T-helper 1 cell treated with Interleukin-12 subunit alpha and Interleukin-12 subunit beta and Interleukin-4 antibody, amounts not matched to agents 30 ng/mL and 1 ng/mL, for 36 hours (primary cell): Measurements from ENCODE around the gene ACAT2. TPM values are rescaled to one million over a fixed set of nuclear protein-coding genes. Genes with fewer than 3 reads are reported as not detected.
"Not testable (repeated sequence)": the region's sequence is repeated elsewhere in the genome, so short reads cannot be mapped to it uniquely, and the experiment has no call there.

Experiments used
- intact Hi-C: fragments of 100-400 bp; cut with micrococcal nuclease; formaldehyde crosslinking; loops from one replicate; pipeline ENCODE4 v1.15.1; 2024
- total RNA-seq: library from RNA; stranded (reverse); gene quantifications from 2 replicates; pipeline ENCODE4 v1.2.3, GENCODE V29; 2022

ACAT2 gene
- 61.9 and 65.6 TPM in 2 replicates for total RNA-seq

DNA sequence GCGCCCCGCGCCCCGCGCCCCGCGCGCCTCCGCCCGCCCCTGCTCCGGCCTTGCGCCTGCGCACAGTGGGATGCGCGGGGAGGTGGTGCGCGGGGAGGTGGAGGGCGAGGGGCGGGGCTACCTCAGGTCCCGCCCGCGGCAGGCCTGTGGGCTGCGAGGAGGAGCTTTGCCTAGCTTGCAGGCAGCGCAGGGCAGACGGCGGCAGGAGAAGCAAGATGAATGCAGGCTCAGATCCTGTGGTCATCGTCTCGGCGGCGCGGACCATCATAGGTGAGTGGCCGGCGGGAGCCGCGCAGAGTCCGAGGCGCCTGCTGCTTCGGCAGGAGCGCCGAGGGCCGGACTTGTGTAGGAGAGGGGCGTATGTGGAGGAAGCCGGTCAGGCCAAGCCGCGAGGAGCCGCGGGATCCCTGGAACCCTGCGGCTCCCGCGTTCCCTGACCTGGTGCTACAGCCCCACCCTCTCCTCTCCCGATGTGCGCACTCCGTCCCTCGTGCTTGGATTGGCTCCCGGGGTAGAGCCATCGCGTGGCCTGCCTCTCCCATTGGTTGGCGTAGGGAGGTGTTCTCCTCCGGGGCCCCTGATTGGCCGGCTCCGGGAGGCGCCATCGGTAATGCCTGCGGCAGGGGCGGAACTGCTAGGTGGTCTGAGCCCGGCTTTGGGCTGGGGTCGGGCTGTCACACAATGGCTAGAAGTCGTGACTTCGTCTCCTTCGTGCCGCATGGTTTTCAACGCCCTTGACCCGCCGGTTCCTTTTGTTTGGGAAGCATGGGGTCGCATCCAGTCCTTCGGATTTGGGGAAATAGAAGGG lies at the start of gene ACAT2:
Gene ACAT2 (plus strand): TSS at position 173 of the 808 bp plus-strand sequence. CDS start 43 bp downstream, at position 216.
- intact Hi-C loops: loop anchor here (1.0 to 2.0 kb wide), 8 partner anchors 27 to 1231 kb away; partner anchors contain the start of genes TCP1 and WTAP

DNA sequence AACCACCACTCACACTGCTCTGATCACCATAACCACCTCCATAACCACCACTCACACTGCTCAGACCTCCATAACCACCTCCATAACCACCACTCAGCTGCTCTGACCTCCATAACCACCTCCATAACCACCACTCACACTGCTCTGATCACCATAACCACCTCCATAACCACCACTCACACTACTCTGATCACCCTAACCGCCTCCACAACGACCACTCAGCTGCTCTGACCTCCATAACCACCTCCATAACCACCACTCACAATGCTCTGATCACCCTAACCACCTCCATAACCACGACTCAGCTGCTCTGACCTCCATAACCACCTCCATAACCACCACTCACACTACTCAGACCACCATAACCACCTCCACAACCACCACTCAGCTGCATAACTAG lies 49.5 kb upstream of the ACAT2 start:
- intact Hi-C loops: not testable (repeated sequence)

DNA sequence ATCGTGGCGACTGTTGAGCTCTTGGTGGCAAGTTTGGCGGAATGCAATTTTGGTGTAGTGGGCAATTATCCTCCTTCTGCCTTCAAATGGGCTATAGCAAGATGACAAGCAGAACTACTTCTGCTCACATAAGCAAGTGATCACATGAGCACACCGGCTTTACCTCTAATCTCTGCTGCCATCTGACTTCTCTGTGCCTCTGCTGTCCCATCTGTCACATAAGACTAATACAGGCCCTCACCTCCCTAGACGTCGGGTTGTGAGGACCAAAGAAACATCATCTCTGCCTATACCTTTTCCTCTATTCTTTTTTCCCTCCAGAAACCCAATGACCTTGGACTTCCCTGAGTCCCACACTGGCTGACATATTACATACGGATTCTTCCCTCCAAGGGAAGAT lies 47.9 kb upstream of the ACAT2 start:
- intact Hi-C loops: no loop called here

DNA sequence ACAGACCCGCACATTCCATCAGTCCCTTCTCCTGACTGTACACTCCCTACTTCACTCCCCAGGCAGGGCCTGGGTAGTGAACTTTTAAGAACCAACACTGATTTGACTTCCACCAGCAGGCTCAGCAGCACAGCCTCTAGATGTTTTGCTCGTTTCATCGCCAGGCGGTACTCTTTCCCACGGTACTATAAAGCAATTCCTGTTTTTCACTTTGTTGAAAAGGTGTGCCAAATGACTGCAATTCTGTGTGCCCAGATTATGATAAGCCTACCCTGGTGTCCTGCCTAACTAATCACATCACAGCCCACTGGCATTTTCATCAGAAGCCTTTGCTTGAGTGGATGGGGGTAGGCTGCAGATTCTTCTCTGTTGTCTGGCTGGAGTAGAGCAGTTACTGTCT lies 47.4 kb upstream of the ACAT2 start:
- intact Hi-C loops: no loop called here

DNA sequence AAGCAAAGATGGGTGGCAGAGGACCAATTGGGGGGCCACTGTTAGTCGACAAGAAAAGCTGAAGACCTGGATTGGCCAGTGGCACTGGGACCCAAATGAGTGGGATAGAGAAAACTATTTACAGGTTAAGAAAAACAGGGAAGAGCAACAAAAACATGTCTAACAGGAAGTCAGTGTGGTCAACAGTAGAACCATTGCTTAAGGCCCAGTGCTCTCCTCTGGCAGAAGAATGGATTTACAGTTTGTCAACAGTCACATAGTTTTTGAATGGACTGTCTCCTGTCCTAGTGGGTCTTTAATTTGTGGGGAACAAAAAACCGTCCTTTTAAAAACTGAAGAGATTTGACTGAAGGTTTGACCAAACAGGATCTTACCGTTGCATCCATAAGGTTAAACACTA lies 46.7 kb upstream of the ACAT2 start:
- intact Hi-C loops: no loop called here

DNA sequence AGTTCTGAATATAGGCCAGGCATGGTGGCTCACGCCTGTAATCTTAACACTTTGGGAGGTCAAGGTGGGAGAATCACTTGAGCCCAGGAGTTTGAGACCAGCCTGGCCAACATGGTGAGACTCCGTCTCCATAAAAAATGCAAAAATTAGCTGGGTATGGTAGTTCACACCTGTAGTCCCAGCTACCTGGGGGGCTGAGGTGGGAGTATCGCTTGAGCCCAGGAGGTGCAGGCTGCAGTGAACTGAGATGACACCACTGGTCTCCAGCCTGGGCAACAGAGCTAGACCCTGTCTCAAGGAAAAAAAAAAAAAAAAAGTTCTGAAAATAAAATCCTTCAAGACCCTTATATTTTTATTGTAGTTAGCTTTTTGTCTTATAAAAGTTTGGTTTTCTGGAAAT lies 46.2 kb upstream of the ACAT2 start:
- intact Hi-C loops: no loop called here

DNA sequence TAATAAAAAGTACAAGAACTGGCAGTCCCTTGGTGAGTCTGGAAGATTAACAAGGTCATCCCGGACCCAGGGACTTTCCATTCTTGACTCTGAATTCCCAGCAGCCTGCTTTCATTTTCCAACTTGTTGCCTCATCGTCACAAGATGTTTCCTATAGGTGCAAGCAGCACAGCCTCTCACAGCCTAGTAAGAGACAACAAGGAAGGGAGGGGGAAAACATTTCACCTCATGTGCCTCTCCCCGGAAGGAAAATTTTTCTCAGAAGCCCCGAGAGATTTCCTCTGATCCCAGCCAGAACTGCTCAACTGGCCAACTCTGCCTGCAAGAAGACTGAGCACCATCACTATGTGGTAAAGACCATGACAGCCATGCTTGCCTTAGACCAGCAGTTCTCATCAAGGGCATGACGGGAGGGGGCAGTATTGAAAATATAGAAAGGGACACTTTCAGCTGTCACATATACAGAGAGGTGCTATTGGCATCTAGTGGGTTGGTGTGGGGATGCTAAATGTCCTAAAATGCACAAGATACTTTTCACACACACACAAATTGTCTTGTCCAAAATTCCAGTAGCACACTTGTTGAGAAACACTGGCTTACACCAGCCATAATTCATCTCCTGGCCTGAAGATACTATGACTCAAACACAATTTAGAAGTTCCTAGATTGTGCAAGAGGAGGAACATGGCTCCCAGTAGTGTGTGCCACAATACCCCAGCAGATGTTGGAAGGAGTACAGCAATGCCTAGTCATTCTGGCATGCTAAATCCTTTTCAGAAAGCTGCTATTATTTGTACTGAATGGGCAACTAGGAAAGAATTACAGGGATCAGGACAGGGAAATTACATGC lies 45.4 kb upstream of the ACAT2 start:
- intact Hi-C loops: no loop called here

DNA sequence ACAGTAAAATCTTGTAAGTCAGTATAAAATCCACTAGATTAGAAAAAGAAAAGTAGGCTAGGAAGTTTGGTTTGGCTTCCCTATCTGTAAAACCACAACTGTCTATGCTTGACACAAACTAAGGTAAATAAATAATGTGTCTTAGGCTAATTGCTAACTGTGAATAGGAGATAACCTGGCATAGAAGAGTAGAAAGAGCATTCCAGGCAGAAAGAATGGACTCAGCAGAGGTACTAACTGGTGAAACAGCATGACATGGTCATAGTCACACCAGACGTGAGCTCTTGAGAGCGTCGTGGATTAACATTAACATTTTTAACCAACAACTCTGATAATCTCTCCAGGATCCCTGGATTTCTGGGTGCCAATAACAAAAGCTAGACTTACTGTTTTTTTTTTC lies 43.2 kb upstream of the ACAT2 start:
- intact Hi-C loops: no loop called here

DNA sequence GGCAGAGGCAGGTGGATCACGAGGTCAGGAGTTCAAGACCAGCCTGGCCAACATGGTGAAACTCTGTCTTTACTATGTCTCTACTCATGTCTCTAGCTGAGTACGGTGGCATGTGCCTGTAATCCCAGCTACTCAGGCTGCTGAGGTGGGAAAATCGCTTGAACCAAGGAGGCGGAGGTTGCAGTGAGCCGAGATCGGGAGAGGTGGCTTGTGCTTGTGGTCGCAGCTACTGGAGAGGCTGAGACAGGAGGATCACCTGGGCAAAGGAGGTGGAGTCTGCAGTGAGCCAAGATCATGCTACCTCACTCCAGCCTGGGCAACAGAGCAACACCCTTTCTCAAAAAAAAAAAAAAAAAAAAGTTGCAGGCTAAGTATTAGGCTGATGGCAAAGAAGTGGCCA lies 42.6 kb upstream of the ACAT2 start:
- intact Hi-C loops: no loop called here

DNA sequence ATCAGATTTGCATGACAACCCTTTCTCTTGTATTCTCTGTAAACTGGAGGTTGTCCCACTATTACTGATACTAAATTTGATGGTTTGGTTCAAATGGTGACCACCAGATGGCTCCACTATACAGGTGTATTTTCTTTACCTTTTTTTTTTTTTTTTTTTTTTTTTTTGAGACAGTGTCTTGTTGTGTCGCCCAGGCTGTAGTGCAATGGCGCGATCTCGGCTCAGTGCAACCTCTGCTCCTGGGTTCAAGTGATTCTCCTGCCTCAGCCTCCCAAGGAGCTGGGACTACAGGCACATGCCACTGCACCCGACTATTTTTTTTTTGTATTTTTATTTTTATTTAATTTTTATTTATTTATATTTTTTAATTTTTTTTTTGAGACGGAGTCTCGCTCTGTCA lies 41.1 kb upstream of the ACAT2 start:
- intact Hi-C loops: loop anchor here (1.0 to 10.0 kb wide), 6 partner anchors 133 to 1066 kb away; partner anchors contain the start of genes SYTL3 and TAGAP

DNA sequence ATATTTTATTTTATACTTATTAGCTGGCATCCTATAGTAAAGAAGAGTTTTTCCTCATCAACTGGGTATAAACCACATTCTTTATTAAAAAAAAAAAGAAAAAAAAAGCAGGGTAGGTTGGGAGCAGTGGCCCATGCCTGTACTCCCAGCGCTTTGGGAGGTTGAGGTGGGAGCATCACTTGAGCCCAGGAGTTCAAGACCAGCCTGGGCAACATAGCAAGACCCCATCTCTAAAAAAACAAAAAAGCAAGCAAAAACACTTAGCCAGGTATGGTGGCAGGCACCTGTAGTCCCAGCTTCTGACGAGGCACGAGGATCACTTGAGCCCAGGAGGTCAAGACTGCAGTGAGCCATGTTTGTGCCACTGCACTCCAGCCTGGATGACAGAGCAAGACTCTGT lies 39.9 kb upstream of the ACAT2 start:
- intact Hi-C loops: loop anchor here (10.0 kb wide), 3 partner anchors 677 to 1067 kb away; partner anchors contain the start of genes SYTL3 and TAGAP

DNA sequence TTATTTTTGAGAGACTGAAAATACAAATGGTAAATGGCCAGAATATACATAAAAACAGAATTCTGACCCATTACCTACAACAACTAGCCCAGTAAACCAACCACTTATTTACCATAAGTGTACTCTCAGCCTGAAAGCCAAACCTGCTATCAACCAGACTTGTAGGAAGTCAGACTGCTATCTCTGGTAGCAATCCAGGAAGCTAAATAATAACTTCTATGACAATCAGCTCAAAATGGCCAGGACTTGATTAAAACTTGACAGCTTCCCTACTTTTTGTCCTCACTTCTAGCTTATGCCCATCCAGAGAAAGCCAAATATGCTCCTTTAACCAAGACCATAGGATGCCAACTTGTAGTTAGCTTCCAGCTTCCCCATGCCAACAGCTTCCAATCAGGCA lies 39.2 kb upstream of the ACAT2 start:
- intact Hi-C loops: loop anchor here (10.0 kb wide), 3 partner anchors 678 to 1068 kb away; partner anchors contain the start of genes SYTL3 and TAGAP

DNA sequence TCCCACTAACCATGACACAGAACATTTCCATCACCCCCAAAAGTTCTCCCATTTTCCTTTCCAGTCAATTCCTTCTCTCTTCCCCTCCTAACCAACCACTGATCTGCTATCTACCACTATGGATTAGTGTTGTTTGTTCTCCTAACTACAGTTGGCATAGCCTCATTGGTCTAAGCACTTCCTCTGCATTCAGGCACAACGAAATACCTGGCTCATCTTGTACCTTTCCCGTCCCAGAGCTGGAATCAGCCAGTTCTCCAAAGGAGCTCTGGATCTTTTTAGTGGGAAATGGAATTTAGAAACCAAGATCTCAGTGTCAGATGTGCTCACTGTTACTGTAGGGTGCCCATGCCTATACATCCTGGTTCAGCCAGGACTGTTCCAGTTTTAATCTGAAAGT lies 38.6 kb upstream of the ACAT2 start:
- intact Hi-C loops: loop anchor here (10.0 kb wide), 3 partner anchors 678 to 1068 kb away; partner anchors contain the start of genes SYTL3 and TAGAP

DNA sequence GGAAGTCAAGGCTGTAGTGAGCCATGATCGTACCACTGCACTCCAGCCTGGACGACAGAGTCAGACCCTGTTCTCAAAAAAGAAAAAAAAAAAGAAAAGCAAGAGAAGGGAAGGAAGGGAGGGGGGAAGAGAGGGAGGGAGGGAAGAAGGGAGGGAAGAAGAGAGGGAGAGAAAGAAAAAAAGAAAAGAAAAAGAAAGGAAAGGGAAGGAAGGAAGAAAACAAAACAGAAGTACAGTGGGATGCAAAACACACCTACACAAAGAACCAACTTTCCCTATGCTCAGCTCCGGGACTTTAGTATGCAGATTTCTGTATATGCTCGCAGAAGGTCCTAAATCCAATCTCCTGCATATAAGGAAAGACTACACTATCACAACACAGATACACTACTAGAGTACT lies 37.1 kb upstream of the ACAT2 start:
- intact Hi-C loops: loop anchor here (5.0 to 10.0 kb wide), 6 partner anchors 662 to 1268 kb away; partner anchors contain the start of genes MAP3K4, SYTL3 and TAGAP

DNA sequence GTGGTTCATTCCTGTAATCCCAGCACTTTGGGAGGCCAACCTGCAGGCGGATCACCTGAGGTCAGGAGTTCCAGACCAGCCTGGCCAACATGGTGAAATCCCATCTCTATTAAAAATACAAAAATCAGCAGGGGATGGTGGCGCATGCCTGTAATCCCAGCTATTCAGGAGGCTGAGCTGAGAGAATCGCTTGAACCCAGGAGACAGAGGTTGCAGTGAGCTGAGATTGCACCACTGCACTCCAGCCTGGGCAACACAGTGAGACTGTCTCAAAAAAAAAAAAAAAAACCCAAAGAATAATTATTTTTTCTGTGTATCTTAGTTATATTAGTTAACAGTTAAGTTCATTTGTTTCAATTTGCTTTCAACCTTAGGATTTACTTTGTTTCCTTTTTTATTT lies 36.6 kb upstream of the ACAT2 start:
- intact Hi-C loops: loop anchor here (5.0 to 10.0 kb wide), 6 partner anchors 663 to 1267 kb away; partner anchors contain the start of genes MAP3K4, SYTL3 and TAGAP

DNA sequence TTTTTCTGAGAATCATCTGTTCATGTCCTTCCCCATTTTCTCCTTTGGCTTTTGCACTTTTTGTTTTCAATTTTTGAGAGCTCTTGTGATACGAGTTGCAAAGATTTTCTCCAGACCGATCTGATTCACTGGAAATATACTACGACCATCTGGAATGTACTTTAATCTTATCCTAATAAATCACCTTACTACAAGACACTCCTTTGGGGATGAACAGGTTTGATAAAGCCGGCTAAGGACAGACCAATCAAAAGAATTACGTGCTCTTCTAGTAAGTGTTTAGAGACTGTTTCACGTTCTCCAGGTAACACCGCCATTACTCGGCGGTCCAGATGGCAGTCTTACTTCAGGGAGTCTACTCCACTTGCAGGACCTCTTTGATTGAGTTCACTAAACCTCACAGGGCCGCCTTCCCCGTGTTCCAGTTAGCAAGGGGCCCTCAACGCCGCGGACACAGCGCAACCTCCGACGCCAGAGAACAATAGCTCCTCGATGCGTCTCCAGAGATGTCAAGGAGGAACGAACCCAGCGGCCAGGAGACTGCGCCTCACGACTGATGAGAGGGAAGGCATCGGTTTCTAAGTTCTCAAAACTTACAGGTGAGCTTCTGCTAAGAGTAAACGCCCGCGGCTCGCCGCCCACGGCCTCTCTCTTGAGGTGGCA lies 35.5 kb upstream of the ACAT2 start:
- intact Hi-C loops: loop anchor here (1.0 to 10.0 kb wide), 9 partner anchors 33 to 1266 kb away; partner anchors contain the start of genes MAP3K4, SOD2, SYTL3 and TAGAP

DNA sequence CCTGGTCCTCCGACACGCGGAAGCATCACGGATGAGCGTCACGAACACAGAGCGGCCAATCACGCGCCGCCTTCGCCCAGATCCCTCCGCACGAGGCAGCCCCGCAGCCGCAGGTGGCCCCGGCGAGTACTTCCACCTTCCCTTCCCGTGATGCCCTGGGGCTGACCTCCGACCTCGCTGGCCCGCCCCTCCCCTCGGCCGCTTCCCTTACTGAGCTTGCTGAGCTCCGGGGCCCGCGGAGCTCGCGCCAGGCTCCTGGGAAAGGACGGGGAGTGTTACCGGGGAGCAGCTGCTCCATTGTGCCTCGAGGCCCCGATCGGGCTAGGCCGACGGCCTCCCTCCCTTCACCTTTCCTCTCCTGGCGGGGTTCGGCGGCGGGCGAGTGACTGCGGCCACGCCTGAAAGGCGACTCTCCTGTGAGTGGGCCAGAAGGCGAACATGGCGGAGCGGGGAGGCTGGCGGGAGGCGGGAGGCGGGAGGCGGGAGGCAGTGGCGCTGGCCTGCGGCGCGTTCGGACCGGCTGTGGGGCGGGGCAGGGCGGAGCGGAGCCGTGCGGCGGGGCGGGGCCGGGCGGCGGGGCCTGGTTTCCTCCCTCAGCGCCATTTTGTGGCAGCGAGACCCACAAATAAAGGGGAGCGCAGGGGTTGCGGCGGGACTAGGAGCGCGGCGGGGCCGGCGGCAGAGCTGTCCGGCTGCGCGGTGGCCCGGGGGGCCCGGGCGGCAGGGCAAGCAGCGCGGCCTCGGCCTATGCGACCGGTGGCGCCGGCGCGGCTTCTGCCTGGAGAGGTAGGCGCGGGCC lies 34.7 kb upstream of the ACAT2 start, which contains the start of gene WTAP:
Gene WTAP (plus strand): TSS at position 589 of the 799 bp plus-strand sequence. CDS start 8,760 bp downstream, outside the sequence.
- intact Hi-C loops: loop anchor here (1.0 to 10.0 kb wide), 11 partner anchors 34 to 1265 kb away; partner anchors contain the start of genes ACAT2, MAP3K4, SOD2 and SYTL3

DNA sequence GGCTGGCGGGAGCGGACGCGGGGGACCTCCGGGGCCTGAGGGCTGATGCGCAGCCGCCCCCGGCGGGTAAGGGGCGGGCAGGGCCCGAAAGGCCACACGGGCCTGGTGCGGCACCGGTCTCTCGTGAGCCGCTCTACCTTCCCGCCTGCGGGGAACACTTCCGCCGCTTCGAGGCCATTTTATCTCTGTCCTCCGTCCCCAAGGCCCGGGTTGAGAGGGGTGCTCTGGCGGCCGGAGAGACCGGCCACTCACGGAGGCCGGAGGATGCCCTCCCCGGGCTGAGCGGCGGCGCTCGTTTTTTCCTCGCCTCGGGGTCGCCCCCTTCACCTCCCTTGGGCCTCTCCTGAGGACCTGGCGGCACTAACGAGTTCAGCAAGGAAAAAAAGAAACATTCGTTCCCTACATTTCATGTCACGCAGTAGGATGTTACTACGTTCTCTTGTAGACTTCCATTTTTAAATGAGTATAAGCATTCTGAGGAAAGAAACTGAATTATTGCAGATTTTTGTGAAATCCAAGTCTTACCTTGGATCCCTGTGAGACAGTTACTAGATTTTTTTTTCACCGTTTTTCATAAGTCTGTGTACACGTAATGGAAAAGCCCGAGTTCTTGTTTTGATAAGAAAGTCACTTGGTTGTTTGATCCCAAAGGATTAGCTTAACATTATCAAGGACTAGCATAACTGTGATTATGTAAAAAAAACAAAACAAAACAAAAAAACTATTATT lies 34.0 kb upstream of the ACAT2 start:
- intact Hi-C loops: loop anchor here (1.0 to 10.0 kb wide), 11 partner anchors 34 to 1264 kb away; partner anchors contain the start of genes ACAT2, MAP3K4, SYTL3 and TAGAP

DNA sequence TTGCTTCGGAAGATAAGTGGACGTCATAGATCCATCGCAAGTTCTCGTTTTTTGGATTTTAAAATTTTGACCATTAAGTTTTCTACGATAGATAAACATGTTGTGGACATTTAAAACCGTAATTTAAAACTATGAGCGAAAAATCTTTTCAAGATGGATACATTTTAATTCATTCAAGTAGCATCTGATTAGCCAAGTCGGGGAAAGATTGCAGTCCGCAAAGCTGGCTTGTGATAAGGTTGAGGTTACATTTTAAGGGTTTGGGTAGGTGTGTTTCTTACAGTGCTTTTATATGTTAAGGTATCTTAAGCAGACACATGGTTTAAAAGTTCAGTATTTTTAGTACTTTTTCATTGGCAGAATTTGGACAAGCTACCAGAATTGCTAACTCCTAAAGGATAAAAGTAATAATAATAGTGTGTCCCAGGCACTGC lies 33.3 kb upstream of the ACAT2 start:
- intact Hi-C loops: loop anchor here (2.0 to 10.0 kb wide), 7 partner anchors 666 to 1264 kb away; partner anchors contain the start of genes MAP3K4, SYTL3 and TAGAP
